DOHH2 (cell line): ENCODE measurements around the gene MKNK2.

Source experiments
- H3F3A ChIP-seq: fragments of 200-600 bp; sonication (generic), shearing (Covaris generic); 2 replicates; pipeline ENCODE4 v1.6.0; 2016; ENCODE audit warnings: antibody characterized with exemption, mild to moderate bottlenecking; ENCODE audit not compliant: control insufficient read depth, insufficient read depth
- H3K27ac ChIP-seq: fragments of 200-600 bp; sonication (generic); 2 replicates; pipeline ENCODE4 v1.5.1; 2014; ENCODE audit warnings: low read depth, mild to moderate bottlenecking, low read length, moderate library complexity
- H3K27me3 ChIP-seq: fragments of 200-600 bp; sonication (generic); 2 replicates; pipeline ENCODE4 v1.6.1; 2014; ENCODE audit warnings: mild to moderate bottlenecking, low read length, mixed read lengths; ENCODE audit not compliant: control insufficient read depth
- H3K36me3 ChIP-seq: fragments of 200-600 bp; sonication (generic); 2 replicates; pipeline ENCODE4 v1.6.1; 2014; ENCODE audit warnings: mild to moderate bottlenecking, low read length, moderate library complexity, mixed read lengths; ENCODE audit not compliant: control insufficient read depth
- H3K4me1 ChIP-seq: fragments of 200-600 bp; sonication (generic); 2 replicates; pipeline ENCODE4 v1.6.1; 2014; ENCODE audit warnings: mild to moderate bottlenecking, low read length, mixed read lengths; ENCODE audit not compliant: control insufficient read depth
- H3K4me2 ChIP-seq: fragments of 200-600 bp; sonication (generic); 2 replicates; pipeline ENCODE4 v1.6.0; 2014; ENCODE audit warnings: mild to moderate bottlenecking, low read length, moderate library complexity
- H3K4me3 ChIP-seq: fragments of 200-600 bp; sonication (generic); 2 replicates; pipeline ENCODE4 v1.5.1; 2014; ENCODE audit warnings: mild to moderate bottlenecking, low read length, mixed read lengths
- H3K79me2 ChIP-seq: fragments of 200-600 bp; sonication (generic); 2 replicates; pipeline ENCODE4 v1.6.1; 2014; ENCODE audit warnings: mild to moderate bottlenecking, low read length, mixed read lengths; ENCODE audit not compliant: control insufficient read depth
- H3K9me2 ChIP-seq: fragments of 200-600 bp; sonication (generic); replicated peaks from 2 replicates; pipeline ENCODE4 v1.6.1; 2014; ENCODE audit warnings: mild to moderate bottlenecking, low read length, mixed read lengths; ENCODE audit not compliant: control insufficient read depth
- H3K9me3 ChIP-seq: fragments of 200-600 bp; sonication (generic); 2 replicates; pipeline ENCODE4 v1.6.1; 2014; ENCODE audit warnings: antibody characterized with exemption, low read length, mixed read lengths; ENCODE audit not compliant: control insufficient read depth, insufficient read depth
- H4K20me1 ChIP-seq: fragments of 200-600 bp; sonication (generic); 2 replicates; pipeline ENCODE4 v1.6.0; 2014; ENCODE audit warnings: low read depth, mild to moderate bottlenecking, antibody characterized with exemption, low read length, moderate library complexity; ENCODE audit not compliant: control insufficient read depth, insufficient read depth
- CTCF ChIP-seq: fragments of 200-600 bp; sonication (generic); IDR thresholded peaks from one replicate; pipeline ENCODE4 v1.5.1; 2014; ENCODE audit warnings: antibody characterized with exemption, mild to moderate bottlenecking, low read depth, low read length; ENCODE audit not compliant: poor library complexity, severe bottlenecking
- EZH2phosphoT487 ChIP-seq: fragments of 200-600 bp; sonication (generic); IDR thresholded peaks from 2 replicates; pipeline ENCODE4 v1.6.1; 2017; ENCODE audit warnings: borderline replicate concordance, mild to moderate bottlenecking, antibody characterized with exemption, low read length, moderate library complexity, mixed read lengths

The MKNK2 gene

GRCh38 chr19:2046046-2046907, 4.8 kb downstream of the MKNK2 start:
- no peak overlapping the region; the same call in 1 of the 2 replicates for H3K4me3 ChIP-seq

GRCh38 chr19:2045501-2046045, 5.5 kb downstream of the MKNK2 start:
- Histone ChIP-seq H3F3A (peaks cover 52% of the 10 kb centered on the region), H3K4me2 (peak overlapping the region; percentile 98), H4K20me1 (peaks cover 71% of the 10 kb centered on the region), H3K9me2 (no peaks in the 10 kb centered on the region), H3K27ac (peak overlapping the region; percentile 23; the same call in 1 of the 2 replicates), H3K9me3 (no peaks in the 10 kb centered on the region), H3K4me3 (peak overlapping the region; percentile 37), H3K4me1 (peaks cover 89% of the 10 kb centered on the region), H3K36me3 (peaks cover 95% of the 10 kb centered on the region), H3K79me2 (peaks cover 86% of the 10 kb centered on the region), H3K27me3 (no peaks in the 10 kb centered on the region)
- TF ChIP-seq CTCF (no peak), EZH2phosphoT487 (no peak)

More at GRCh38 chr19:2046046-2046907, 4.8 kb downstream of the MKNK2 start:
- Histone ChIP-seq H3K79me2 (peaks cover 83% of the 10 kb centered on the region), H3F3A (peaks cover 52% of the 10 kb centered on the region), H3K9me2 (no peaks in the 10 kb centered on the region), H4K20me1 (peaks cover 64% of the 10 kb centered on the region), H3K4me1 (peaks cover 83% of the 10 kb centered on the region), H3K9me3 (no peaks in the 10 kb centered on the region), H3K36me3 (peaks cover 90% of the 10 kb centered on the region), H3K27me3 (no peaks in the 10 kb centered on the region), H3K4me2 (peak overlapping the region; percentile 98), H3K27ac (no peak overlapping the region)
- TF ChIP-seq EZH2phosphoT487, result no peak
- TF ChIP-seq CTCF, result no peak

GRCh38 chr19:2044709-2045500, 6.1 kb downstream of the MKNK2 start:
- no peaks in the 10 kb centered on the region for H3K27me3 ChIP-seq
- H3K27ac ChIP-seq, result peak overlapping the region; percentile 56
- peaks cover 96% of the 10 kb centered on the region for H3K4me1 ChIP-seq
- H3K4me3 ChIP-seq, result peak overlapping the region; percentile 37
- peaks cover 95% of the 10 kb centered on the region for H3K36me3 ChIP-seq
- H3F3A ChIP-seq, result peaks cover 52% of the 10 kb centered on the region
- peak overlapping the region; percentile 98 for H3K4me2 ChIP-seq
- H3K9me2 ChIP-seq, result no peaks in the 10 kb centered on the region
- peaks cover 72% of the 10 kb centered on the region for H4K20me1 ChIP-seq
- H3K79me2 ChIP-seq, result peaks cover 84% of the 10 kb centered on the region
- TF ChIP-seq EZH2phosphoT487, result no peak
- no peak for TF ChIP-seq CTCF
- no peaks in the 10 kb centered on the region for H3K9me3 ChIP-seq
